Hematopoietic multipotent progenitor cell treated with erythropoietin and hydrocortisone succinate and interleukin-3 and kit ligand, for 8 days (in vitro differentiated cells): Measurements from ENCODE around the gene ADAMTSL1.

Source experiments
- DNase-seq: peaks from one replicate; pipeline ENCODE4 v3.0.0-alpha.2; 2015

ADAMTSL1 gene

DNA sequence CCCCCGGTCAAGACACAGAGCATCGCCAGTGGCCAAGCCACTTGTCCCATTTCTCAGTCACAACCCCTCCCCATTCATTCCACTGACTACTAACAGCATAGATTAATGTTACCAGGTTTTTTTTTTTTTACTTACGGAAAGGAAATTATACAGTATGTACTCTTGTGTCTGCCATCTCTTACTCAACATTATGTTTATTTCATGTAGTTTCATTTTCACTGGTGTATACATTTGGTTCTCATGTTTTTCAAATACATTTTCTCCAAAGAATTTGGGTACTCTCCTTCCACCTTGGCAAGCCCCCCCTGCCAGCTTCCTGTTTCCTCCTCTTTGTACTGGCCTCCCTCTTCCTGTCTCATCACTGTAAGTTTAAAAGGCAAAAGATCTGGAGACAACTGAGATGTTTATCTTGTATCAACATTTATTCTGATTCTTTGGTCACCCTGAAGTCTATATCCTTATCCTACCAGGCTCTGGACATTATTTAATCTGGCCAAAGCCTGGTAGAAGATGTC lies 351.8 kb downstream of the ADAMTSL1 start:
- no peak for DNase-seq

DNA sequence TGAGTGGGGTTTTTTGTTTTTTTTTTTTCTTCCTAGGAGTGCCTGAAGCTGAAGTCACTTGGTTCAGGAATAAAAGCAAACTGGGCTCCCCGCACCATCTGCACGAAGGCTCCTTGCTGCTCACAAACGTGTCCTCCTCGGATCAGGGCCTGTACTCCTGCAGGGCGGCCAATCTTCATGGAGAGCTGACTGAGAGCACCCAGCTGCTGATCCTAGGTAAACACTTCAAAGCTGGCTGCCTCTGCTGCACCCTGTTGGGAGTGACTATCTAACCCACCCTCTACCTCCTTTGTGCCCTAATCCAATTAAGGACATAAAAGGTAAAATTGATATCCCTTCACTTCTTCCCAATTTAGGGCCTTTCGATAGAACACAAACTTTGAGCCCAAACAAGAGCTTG lies 352.3 kb downstream of the ADAMTSL1 start:
- DNase-seq: no peak

DNA sequence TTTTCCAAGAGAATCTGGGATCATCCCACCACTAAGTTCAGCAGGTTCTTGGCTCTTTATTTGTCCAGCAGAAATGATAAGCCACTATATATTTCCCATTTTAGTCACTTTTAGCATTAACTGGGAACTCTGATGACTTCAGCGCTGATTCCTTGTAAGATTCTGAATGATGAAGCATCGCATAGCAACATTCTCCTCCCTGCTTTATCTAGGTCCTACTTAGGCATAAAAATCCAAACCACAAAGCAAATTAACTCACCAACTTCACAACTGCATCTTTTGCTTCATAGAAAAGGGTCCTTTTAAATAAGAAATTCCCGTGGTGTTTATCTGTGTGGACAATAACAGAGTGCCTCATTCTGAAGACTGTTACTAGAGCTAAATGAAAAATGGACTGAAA lies 355.1 kb downstream of the ADAMTSL1 start:
- DNase-seq: no peak

DNA sequence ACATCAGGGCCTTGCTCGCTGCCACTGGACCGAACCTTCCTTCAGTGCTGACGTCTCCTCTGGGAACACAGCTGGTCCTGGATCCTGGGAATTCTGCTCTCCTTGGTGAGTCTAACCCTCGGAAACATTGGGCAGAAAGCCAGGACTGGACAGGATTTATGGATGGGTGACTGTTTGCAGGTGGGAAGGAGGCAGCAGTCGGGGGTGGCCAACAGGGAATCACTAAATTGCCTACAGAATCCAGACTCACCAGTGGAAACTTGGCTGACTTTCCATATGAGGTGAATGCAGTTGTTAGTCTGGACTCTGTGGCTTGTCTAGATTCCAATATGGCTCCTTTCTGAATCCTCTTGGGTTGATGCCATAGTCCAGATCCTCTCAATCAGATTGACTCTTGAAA lies 355.9 kb downstream of the ADAMTSL1 start:
- DNase-seq: no peak

DNA sequence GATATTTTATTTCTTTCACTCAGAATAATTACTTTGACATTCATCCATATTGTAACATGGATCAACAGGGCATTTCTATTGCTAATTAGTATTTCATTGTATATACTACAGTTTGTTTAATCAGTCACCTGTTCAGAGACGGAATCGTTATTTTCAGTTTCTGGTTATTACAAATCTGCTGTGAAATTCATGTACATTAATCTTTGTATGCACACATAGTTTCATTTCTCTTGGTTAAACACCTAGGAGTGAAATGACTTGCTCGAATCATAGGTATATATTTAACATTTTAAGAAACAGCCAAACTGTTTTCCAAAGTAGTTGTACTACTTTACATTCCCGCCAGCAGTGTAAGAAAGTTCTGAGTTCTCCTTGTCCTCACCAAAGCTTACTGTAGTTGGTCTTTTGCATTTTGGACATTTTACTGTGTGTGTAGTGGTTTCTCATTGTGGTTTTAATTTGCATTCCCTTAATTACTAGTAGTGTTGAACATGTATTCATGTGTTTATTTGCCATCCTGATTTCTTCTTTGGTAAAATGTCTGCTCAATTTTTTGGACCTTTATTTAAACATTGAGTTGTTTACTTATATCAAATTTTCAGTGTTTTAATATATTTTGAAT lies 360.9 kb downstream of the ADAMTSL1 start:
- DNase-seq: no peak

DNA sequence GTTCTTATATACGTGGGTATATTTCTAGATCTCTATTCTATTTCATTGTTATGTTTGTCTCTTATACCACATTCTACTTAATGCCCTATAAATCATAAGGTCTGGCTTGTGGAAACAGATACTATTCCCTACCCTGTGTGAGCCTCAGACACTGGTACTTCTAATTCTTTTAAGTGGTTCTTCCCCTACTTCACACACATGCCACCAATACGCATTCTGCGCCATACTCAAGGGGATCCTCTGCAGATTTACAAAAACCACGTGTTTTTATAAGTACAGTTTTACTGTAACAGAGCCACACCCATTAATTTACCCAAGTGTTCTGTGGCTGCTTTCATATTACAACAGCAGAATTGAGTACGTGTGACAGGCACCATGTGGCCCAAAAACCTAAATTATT lies 363.4 kb downstream of the ADAMTSL1 start:
- DNase-seq: no peak

DNA sequence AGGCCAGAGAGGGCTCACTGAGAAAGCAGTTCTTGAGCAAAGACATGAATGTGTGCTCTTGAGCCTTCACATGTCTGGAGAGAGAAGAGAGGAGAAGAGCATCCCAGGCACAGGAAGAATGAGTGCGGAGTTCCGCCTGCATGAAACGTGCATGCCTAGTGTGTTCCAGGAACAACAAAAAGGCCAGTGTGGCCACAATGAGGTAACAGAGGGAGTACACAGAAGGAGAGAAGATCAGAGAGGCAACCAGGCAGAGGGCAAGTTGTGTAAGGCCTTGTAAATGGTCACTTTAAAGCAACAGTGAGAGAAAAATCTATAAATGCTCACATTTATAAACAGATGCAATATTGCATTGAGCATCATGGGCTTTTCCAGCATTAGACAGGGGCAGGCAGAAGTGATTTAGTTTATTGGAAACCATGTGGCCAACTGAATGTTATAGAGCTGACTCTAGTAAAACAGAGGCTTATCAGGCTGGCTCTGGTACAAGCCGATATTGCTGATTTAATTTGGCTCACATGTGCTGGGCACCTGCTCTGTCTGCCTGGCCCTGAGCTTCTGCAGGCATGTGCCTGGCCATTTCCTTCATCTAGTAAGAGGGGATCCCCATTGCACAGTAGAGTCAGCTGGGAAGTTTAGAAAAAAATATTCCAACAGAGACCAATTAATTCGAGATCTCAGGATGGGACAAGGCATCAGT lies 373.8 kb downstream of the ADAMTSL1 start:
- no peak for DNase-seq

DNA sequence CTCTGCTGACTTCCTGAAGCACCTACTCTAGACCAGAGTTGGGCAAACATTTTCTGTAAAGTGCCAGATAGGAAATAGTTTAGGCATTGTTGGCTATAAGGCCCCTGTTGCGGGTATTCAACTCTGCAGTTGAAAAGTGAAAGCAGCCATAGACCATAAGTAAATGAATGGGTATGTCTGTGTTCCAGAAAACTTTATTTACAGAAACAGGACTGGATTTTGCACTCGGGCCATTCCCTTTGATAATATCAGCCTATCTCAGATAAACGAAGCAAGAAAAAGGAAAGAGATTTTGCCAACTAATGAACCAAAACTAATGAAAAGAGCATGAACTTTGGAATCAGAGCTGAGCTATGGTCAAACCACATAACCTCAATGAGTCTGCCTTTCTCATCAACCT lies 374.7 kb downstream of the ADAMTSL1 start:
- no peak for DNase-seq

DNA sequence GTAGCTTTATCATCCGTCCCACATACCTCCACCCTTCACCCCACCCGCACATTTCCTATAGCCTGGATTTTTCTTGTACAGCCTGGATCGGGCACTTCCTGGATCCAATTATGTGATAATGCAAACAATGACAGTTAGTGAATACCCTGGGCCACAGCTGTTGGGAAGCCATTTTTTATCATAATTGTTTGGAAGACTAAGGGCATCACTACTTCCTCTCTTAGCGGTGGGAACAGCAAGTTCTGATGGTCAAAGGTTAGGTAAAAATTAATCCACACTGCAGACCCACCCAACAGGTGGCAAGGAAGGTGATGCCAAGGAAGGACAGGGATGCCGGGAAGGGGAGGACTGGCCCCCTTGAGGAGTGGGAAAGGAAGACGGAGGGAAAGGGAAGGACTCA lies 375.3 kb downstream of the ADAMTSL1 start:
- DNase-seq: no peak

DNA sequence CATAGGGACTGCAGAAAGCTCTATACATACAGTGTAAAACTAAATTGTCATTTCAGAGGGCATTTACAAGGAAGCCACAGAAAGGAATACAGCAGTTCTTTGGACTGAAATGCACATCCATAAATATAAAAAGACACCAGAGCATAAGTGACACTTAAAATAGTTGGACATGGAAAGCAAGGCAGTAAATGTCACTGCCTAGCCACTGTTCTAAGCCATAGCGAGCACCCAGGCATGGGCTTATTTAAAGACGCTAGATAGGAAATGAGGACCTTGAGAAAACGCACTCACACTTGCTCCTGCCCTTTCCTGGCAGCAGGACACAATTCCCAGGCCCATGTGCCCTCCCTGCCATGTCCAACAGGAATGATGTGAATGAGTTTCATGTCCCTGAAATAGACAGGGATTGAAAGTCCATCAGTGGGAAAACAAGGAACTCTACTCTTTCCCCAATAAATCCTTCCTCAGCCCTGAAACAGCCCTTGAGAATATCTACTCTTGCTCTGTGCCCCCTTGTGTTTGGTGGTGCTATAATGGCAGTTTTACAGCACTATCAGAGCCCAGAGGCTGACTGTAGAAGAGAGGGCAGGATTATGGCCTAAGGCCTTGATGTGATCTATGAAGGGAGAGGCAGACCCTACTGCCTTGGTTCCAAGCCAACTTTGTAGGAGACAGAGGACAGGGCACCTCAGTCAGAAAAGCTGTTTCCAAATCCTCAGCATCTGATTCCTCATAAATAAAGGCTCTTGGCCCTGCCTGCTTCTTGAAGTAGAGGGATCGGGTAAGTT lies 376.1 kb downstream of the ADAMTSL1 start:
- no peak for DNase-seq

DNA sequence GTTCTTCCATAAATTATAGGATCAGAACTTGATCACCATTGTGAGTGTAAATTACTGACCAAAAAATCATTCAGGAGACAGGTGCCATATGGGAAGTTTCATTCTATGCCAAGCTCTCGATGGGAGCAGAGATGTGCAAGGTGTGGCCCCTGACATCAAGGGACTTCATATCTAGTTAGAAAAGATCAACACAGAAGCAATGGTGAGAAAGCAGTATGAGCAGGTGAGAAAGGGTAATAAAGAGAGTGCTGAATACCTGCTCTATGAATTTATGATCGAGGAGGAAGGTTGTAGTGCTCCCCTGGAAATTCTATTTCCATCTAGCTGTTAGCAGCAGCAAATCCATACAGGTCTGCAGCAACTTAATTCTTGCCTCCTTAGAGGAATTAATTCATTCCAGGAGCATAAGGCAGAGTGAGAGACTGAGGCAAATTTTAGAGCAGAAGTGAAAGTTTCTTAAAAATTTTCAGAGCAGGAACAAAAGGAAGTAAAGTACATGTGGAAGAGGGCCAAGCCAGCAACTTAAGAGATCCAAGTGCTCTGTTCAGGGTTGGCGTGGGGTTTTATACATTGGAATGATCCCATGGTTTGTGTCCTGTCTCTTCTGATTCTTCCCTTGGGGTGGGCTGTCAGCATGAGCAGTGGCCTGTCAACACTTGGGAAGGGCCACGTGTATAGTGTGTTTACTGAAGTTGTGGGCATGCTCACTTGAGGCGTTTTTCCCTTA lies 377.3 kb downstream of the ADAMTSL1 start:
- no peak for DNase-seq

DNA sequence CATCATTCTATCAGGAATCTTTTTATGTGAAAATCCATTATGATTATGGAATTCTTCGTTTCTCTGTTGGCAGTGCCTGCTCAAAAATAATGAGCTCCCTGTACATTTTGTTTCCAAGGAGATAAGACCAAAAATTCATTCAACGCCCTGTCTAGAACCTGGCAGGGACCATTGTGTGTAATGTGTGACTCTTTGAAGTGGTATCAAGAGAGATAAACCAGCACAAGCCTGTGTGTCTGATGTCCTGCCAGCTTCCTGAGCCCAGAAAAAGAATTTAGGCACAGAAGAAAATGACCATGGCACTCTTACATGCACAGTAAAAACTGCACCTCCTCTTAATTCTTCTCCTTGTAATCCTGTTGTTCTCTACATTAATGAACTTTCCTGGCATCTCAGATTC lies 381.7 kb downstream of the ADAMTSL1 start:
- DNase-seq: no peak

DNA sequence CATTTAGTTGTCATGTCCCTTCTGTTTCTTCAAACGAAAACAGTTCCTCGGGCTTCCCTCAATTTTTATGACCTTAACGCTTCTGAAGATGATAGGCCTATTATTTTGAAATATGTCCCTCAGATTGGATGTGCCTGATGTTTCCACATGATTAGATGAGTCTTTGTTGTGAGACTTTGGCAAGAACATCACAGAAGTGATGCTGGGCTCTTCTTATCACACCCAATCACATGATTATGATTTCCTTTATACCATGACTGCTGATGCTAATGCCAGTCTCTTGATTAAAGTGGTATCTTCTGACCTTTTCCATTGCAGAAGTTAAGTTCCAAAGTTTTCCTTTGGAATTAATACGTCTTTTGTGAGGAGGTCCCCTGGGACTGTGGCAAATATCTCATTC lies 383.4 kb downstream of the ADAMTSL1 start:
- no peak for DNase-seq

DNA sequence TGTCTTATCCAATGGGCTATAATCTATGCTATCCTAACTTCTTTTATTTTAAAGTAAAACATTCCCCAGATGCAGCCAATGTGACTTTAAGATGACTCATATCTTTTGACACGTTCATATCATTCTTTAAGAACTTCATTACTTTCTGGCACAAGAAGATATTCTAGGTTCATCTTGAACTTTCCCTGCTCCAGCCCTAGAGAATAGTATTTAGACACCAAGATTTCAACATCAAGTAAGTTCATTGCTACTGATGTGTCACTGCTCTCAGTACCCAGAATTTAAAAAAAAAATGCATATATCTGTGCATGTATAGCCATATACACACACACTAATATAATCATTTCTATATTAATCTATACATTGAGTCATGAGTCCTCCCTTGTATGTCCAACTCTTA lies 383.8 kb downstream of the ADAMTSL1 start:
- no peak for DNase-seq

DNA sequence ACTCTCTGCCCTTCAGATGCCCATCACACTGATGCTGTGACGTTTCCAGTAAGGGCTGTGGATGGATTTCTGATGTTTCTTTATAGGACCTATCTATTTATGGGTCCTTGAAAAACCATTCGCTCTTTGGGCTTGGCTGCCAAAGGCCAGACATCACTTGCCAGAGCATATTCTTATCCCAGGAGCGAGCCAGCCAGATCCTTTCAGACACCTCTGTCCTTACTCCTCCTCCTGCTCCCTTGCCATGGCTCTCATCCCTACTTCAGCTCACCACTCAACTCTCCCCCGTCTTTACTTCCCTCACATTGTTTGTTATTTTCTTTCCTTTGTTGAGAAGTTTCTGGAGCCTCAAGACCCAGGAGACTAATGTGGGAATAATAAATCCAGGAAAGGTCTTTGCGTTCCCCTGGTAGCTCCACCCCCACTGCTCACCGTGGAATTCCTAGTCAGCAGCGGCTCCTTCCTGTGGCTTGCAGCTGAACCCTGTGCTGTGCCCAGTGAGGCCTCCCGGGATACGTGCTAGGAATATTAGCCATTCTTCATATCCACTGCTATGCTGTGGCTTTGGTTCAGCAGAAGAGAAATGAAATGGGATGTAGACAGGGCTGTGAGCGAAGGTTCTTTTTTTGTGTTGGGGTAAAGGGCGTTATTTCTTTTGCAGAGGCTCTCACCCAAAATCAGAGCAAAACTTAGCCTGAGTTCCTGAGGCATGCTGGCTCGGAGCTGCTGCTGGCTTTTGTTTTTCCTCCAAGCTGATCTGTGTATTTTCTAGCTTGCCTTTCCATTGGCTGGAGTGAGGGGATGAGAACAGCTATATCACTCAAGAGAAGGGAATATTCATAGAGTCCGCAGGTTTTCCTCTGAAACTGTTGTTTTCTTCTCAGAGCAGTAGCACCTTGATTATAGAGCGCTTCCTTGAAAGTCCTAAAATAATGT lies 387.9 kb downstream of the ADAMTSL1 start:
- DNase-seq: no peak

DNA sequence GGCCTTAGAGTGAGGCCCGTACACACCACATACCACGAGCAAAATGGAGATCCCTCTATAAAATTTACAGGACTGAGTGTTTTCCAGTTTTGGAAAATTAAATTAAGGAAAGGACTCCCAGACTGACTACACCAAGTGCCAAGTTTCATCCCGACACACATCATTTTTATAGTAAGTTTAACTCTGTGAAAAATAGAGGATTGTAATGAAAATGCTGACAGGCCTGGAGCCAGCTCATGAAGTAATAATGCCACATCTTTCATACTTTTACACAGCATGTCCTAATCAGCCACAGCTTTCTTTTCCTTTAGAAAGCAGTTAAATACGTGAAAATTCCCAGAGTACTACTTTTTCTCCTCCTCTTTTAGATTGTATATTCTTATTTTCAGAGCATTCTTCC lies 389.8 kb downstream of the ADAMTSL1 start:
- DNase-seq: no peak

DNA sequence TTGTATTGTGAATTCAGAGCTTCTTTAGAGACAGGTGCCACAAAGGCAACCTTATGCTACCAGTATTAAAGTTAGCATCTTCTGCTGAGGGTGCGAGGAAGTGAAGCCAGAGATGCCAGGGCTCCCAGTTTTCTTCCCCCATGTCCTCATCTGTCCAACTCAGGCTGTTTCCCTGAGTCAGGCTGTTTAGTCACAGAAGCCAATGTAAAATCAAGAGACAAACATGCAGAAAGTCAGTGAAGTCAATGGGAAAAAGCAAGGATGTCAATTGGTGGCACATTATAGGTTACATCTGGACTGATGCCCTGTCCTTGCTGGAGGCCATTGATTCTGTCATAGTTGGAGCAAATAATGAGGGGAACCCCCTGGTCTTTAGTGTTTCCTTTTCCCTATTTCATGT lies 390.6 kb downstream of the ADAMTSL1 start:
- DNase-seq: no peak

DNA sequence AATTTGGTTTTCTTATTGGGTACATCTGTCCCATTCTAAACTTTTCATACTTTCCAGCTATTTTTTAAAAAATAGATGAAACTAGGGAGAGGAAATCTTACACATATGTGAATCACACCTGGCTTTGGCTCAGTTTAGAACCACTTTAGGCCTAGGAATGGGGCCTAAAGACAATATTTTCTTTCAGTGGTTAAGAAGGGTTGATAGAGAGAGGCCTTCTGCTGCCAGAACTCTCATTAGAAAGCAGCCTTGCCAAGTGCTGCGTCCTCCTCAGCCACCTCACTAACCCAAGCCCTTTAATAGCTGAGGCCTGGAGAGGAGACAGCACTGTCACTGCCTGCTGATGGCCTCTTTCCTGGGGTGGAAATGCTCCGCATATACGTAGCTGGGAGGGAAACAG lies 391.6 kb downstream of the ADAMTSL1 start:
- no peak for DNase-seq

DNA sequence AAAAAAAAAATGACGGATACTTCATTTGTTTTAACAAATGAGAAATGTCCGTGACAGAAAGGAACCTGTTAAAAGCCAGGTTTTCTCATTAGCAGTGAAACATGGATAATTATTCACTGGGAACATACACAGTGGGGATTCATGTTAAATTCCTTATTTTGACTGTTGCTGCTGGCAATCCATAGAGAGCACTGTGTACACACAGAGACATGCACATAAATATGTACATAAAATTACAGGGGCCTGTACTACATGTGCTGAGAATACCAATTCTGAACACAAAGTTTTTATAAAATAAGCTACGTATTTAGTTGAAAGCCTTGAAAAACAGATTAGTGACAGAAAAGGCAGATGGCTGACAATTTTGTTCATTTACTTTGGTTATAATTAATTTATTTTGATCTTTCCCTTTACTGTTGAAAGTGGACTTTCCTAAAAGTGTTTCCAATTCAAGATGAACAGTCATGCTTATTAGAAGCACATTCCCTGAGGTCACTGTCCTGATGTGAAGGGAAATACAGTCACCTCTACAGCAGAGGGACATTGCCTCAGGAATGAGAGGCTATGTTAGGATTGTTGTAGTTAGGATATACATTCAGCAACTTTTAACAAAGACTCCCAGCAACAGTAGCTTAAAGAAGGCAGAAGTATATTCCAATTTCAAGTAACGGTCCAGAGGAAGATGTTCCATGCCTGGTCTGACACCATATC lies 392.3 kb downstream of the ADAMTSL1 start:
- DNase-seq: no peak

DNA sequence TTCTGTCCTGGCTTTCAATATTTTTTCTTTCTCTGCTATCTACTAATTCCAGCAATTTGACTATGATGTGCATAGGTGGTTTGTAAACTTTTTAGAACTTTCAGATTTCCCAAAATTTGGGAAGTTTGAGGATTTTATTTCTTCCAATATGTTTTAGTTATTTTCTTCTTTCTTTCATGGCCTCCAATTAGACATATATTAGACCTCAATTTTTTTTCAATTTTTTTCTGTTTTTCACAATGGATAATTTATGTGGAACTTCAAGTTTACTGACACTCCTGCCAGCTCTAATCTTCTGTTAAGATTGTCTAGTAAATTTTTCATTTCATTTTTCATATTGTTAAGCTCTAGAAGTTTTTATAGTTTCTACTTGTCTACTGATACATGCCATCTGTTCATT lies 395.8 kb downstream of the ADAMTSL1 start:
- no peak for DNase-seq

DNA sequence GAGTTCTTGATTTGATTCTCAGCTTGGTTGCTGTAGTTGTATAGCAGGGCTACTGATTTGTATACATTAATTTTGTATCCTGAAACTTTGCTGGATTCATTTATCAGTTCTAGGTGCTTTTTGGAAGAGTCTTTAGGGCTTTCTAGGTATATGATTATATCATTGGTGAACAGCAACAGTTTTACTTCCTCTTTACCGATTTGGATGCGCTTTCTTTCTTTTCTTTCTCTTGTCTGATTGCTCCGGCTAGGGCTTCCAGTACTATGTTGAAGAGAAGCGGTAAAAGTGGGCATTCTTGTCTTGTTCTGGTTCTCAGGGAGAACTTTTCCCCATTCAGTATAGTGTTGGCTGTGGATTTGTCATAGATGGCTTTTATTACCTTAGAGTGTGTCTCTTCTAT lies 400.1 kb downstream of the ADAMTSL1 start:
- no peak for DNase-seq
